IMR-90 (cell line): ENCODE results near the gene NPIPA5. TPM values are rescaled to one million over a fixed set of nuclear protein-coding genes. Genes with fewer than 3 reads are reported as not detected.
"Not testable (repeated sequence)": the region's sequence is repeated elsewhere in the genome, so short reads cannot be mapped to it uniquely, and the experiment has no call there.

ENCODE experiments used
- ATAC-seq: fragments of 200-7000 bp; cut with Tn5 transposase; 2 replicates; pipeline ENCODE4 v1.9.1; 2020; ENCODE audit warnings: low read depth, mild to moderate bottlenecking, moderate library complexity
- Bru-seq: library from RNA; stranded (reverse); fragments of 400-500 nt; gene quantifications from one replicate; lab custom pipeline; 2021; lab: Mats Ljungman, UMichigan
- BruChase-seq, 2 experiments: library from RNA; stranded (reverse); fragments of 400-500 nt; gene quantifications; one replicate each; lab custom pipeline; 2021; lab: Mats Ljungman, UMichigan
- BruUV-seq: library from RNA; stranded (reverse); fragments of 400-500 nt; replicated peaks from 2 replicates; lab custom pipeline; 2021; lab: Mats Ljungman, UMichigan
- CTCF ChIA-PET: fragments of 300-600 bp; formaldehyde crosslinking; extraction: SDS; loops from one replicate; lab custom pipeline; 2021; ENCODE audit warnings: antibody characterized with exemption; lab: Yijun Ruan, JAX
- POLR2A ChIA-PET: fragments of 300-600 bp; sonication (Branson Sonifier 250); formaldehyde crosslinking; loops from one replicate; lab custom pipeline; 2022; ENCODE audit warnings: antibody characterized with exemption; ENCODE audit not compliant: unreplicated experiment; lab: Charles Lee
- DNase-seq: peaks from one replicate; pipeline ENCODE4 v3.0.0; 2013
- H2AFZ ChIP-seq: replicated peaks from 2 replicates; pipeline ENCODE3; 2013; ENCODE audit warnings: low read length, mild to moderate bottlenecking; ENCODE audit not compliant: poor library complexity
- H2AK5ac ChIP-seq: 2 replicates; pipeline ENCODE4 v1.6.1; 2013; ENCODE audit warnings: low read depth, low read length, inconsistent platforms
- H2AK9ac ChIP-seq: replicated peaks from 2 replicates; pipeline ENCODE3; 2013; ENCODE audit warnings: mild to moderate bottlenecking, low read depth, low read length, moderate library complexity; ENCODE audit not compliant: poor library complexity
- H2BK120ac ChIP-seq: 2 replicates; pipeline ENCODE4 v1.6.1; 2013; ENCODE audit warnings: low read depth, low read length, inconsistent platforms
- H2BK15ac ChIP-seq: 3 replicates; pipeline ENCODE4 v1.6.1; 2013; ENCODE audit warnings: low read depth, low read length, inconsistent platforms
- H2BK20ac ChIP-seq: 2 replicates; pipeline ENCODE4 v1.6.1; 2013; ENCODE audit warnings: low read depth, mild to moderate bottlenecking, inconsistent platforms, low read length, moderate library complexity
- H2BK5ac ChIP-seq: 2 replicates; pipeline ENCODE4 v1.6.1; 2013; ENCODE audit warnings: mild to moderate bottlenecking, low read depth, low read length, inconsistent platforms; ENCODE audit not compliant: poor library complexity, severe bottlenecking
- H3K14ac ChIP-seq: replicated peaks from 2 replicates; pipeline ENCODE4 v1.6.1; 2013; ENCODE audit warnings: low read depth, low read length, inconsistent platforms
- H3K18ac ChIP-seq: 2 replicates; pipeline ENCODE4 v1.6.1; 2013; ENCODE audit warnings: low read depth, low read length, control low read depth
- H3K23ac ChIP-seq: 2 replicates; pipeline ENCODE4 v1.6.1; 2013; ENCODE audit warnings: low read depth, low read length, inconsistent platforms
- H3K27ac ChIP-seq: 2 replicates; pipeline ENCODE4 v1.5.1; 2013; ENCODE audit warnings: mild to moderate bottlenecking, control low read depth, low read length; ENCODE audit not compliant: insufficient read depth
- H3K27me3 ChIP-seq: 2 replicates; pipeline ENCODE4 v1.6.1; 2013; ENCODE audit warnings: low read length; ENCODE audit not compliant: control insufficient read depth, insufficient read depth
- H3K36me3 ChIP-seq: 2 replicates; pipeline ENCODE4 v1.6.1; 2013; ENCODE audit warnings: low read length, mixed read lengths; ENCODE audit not compliant: control insufficient read depth, insufficient read depth
- H3K4ac ChIP-seq: 2 replicates; pipeline ENCODE4 v1.6.1; 2013; ENCODE audit warnings: low read depth, low read length, inconsistent platforms
- H3K4me1 ChIP-seq: 2 replicates; pipeline ENCODE4 v1.6.1; 2013; ENCODE audit warnings: low read length, mixed read lengths; ENCODE audit not compliant: control insufficient read depth, insufficient read depth
- H3K4me2 ChIP-seq: 2 replicates; pipeline ENCODE4 v1.6.1; 2013; ENCODE audit warnings: low read depth, mild to moderate bottlenecking, control low read depth, low read length, moderate library complexity
- H3K4me3 ChIP-seq: 2 replicates; pipeline ENCODE4 v1.5.1; 2013; ENCODE audit warnings: low read depth, mild to moderate bottlenecking, control low read depth, low read length, moderate library complexity; ENCODE audit not compliant: insufficient read depth
- H3K56ac ChIP-seq: 2 replicates; pipeline ENCODE4 v1.6.1; 2013; ENCODE audit warnings: low read length, inconsistent platforms; ENCODE audit not compliant: insufficient read depth; ENCODE audit errors: extremely low read depth
- H3K79me1 ChIP-seq, 2 experiments: 2 replicates each; pipeline ENCODE4 v1.6.1; 2013; ENCODE audit warnings: low read length in 2 of 2, inconsistent platforms in 1 of 2, low read depth in 1 of 2
- H3K9ac ChIP-seq: 2 replicates; pipeline ENCODE4 v1.6.1; 2013; ENCODE audit warnings: low read depth, low read length, control low read depth
- H3K9me1 ChIP-seq: 2 replicates; pipeline ENCODE4 v1.6.1; 2013; ENCODE audit warnings: low read length, inconsistent platforms; ENCODE audit not compliant: insufficient read depth
- H3K9me3 ChIP-seq: 2 replicates; pipeline ENCODE4 v1.6.1; 2013; ENCODE audit warnings: low read length; ENCODE audit not compliant: control insufficient read depth, insufficient read depth
- H4K20me1 ChIP-seq: 2 replicates; pipeline ENCODE4 v1.6.1; 2013; ENCODE audit warnings: low read length, inconsistent platforms; ENCODE audit not compliant: insufficient read depth
- H4K5ac ChIP-seq: 2 replicates; pipeline ENCODE4 v1.6.1; 2013; ENCODE audit warnings: mild to moderate bottlenecking, low read depth, low read length, control low read depth
- H4K8ac ChIP-seq, 2 experiments: 2 replicates each; pipeline ENCODE4 v1.6.1; 2013; ENCODE audit warnings: low read depth in 2 of 2, low read length in 2 of 2, control low read depth in 1 of 2, inconsistent platforms in 1 of 2
- H4K91ac ChIP-seq: 2 replicates; pipeline ENCODE4 v1.6.1; 2013; ENCODE audit warnings: low read depth, low read length, inconsistent platforms; ENCODE audit not compliant: insufficient read depth
- WGBS, 2 experiments: methylation state at CpG; one replicate each; pipeline versions ENCODE4 v1.1.5 to v1.1.7; 2013; ENCODE audit warnings: missing lambda C conversion rate in 2 of 2; ENCODE audit not compliant: insufficient read length in 1 of 2; ENCODE audit errors: extremely low coverage in 2 of 2; 5-methylcytosine and 5-hydroxymethylcytosine counted together
- dilution Hi-C: fragments of 300-500 bp; cut with HindIII; formaldehyde crosslinking; loops from one replicate; pipeline ENCODE4 v1.14.3; 2018; ENCODE audit warnings: low sequenced_read_pairs; ENCODE audit not compliant: unreplicated experiment
- in situ Hi-C: fragments of 300-500 bp; cut with MboI; formaldehyde crosslinking; loops from 3 replicates; pipeline ENCODE4 v1.14.3; 2019; ENCODE audit warnings: low sequenced_read_pairs, inconsistent platforms, mixed read lengths
- intact Hi-C: fragments of 100-400 bp; cut with micrococcal nuclease; formaldehyde crosslinking; loops from 2 replicates; pipeline ENCODE4 v1.10.0; 2022
- long read RNA-seq: library from polyadenylated mRNA; unstranded; transcript quantifications from one replicate; pipeline ENCODE4 v2.0.0, GENCODE V29; 2021; ENCODE audit not compliant: unreplicated experiment
- polyA plus RNA-seq, 3 experiments: library from polyadenylated mRNA; depleted of rRNA; stranded (reverse); fragments of >200 nt; gene quantifications; 2 replicates each; pipeline ENCODE4 v1.2.3, GENCODE V29; 2012; ENCODE audit warnings: low replicate concordance in 1 of 3
- total RNA-seq: library from RNA; depleted of rRNA; stranded (reverse); fragments of >200 nt; gene quantifications from 2 replicates; pipeline ENCODE4 v1.2.3, GENCODE V29; 2012; rRNA removed

NPIPA5 gene
- total RNA-seq (not detected in 2 replicates), polyA plus RNA-seq (2012; rRNA removed) (1.3 and 1.5 TPM in 2 replicates), Bru-seq, nascent RNA (percentile 31 among the genes with signal in this experiment), BruChase-seq, experiment 1, labeled RNA remaining after a 6-hour chase (percentile 40 among the genes with signal in this experiment), BruChase-seq, experiment 2, labeled RNA remaining after a 2-hour chase (percentile 33 among the genes with signal in this experiment)
- polyA plus RNA-seq (2012; cell fraction: cytosol; rRNA removed), result 0.19 and 0.29 TPM in 2 replicates
- 1.2 and 7.0 TPM in 2 replicates for polyA plus RNA-seq (2012; cell fraction: nucleus; rRNA removed; ENCODE audit: low replicate concordance)
- long read RNA-seq, result 0 reads

- H2AK5ac ChIP-seq, H2BK20ac ChIP-seq, in situ Hi-C loops, H3K79me1 ChIP-seq, H2AFZ ChIP-seq, H4K8ac ChIP-seq, H3K9ac ChIP-seq, H2BK120ac ChIP-seq, H3K23ac ChIP-seq, CTCF ChIA-PET, H4K5ac ChIP-seq, H4K91ac ChIP-seq, H3K4me3 ChIP-seq, H3K18ac ChIP-seq, H3K9me1 ChIP-seq, POLR2A ChIA-PET, H3K36me3 ChIP-seq, H3K27ac ChIP-seq, H3K9me3 ChIP-seq, DNase-seq, H2BK5ac ChIP-seq, H3K4me1 ChIP-seq, BruUV-seq, H3K4ac ChIP-seq, dilution Hi-C loops, H3K4me2 ChIP-seq, H3K56ac ChIP-seq, H3K14ac ChIP-seq, H2BK15ac ChIP-seq, H4K20me1 ChIP-seq, ATAC-seq, intact Hi-C loops, H2AK9ac ChIP-seq, H3K27me3 ChIP-seq: not testable (repeated sequence)
- no CpG with 5 or more reads among the region's 4 CpGs for WGBS, 2 experiments
Measured at GRCh38 chr16:15378194-15378593, at the start of gene NPIPA5. Gene NPIPA5, minus strand, starts transcription at chr16:15378294. Its CDS starts 0 bp downstream, at chr16:15378294.
